Lung (tissue), 12 donors: ENCODE measurements around the gene MSLN. TPM values are rescaled to one million over a fixed set of nuclear protein-coding genes. Genes with fewer than 3 reads are reported as not detected.

Source experiments
- ATAC-seq: fragments of 200-7000 bp; cut with Tn5 transposase; one replicate; pipeline ENCODE4 v1.9.1; 2020; ENCODE audit warnings: moderate number of reproducible peaks; ENCODE audit not compliant: insufficient read depth, low FRiP score
- DNase-seq, 3 donors: peaks; one replicate each; pipeline ENCODE4 v3.0.0-alpha.2; 2013 to 2017
- H3K27ac ChIP-seq, 2 donors: one replicate each; pipeline ENCODE4 v1.5.1; 2013; ENCODE audit warnings: mild to moderate bottlenecking in 2 of 2, moderate library complexity in 2 of 2, control low read depth in 1 of 2, inconsistent platforms in 1 of 2, low read depth in 1 of 2, low read length in 1 of 2
- H3K27me3 ChIP-seq, 3 donors: one replicate each; pipeline ENCODE4 v1.5.1; 2013; ENCODE audit warnings: low read length in 2 of 3; ENCODE audit not compliant: control insufficient read depth in 3 of 3, insufficient read depth in 3 of 3
- H3K36me3 ChIP-seq, 4 donors: one replicate each; pipeline ENCODE4 v1.5.1; 2013; ENCODE audit warnings: low read length in 4 of 4, mild to moderate bottlenecking in 1 of 4, moderate library complexity in 1 of 4; ENCODE audit not compliant: control insufficient read depth in 4 of 4, insufficient read depth in 4 of 4
- H3K4me1 ChIP-seq, 5 donors: one replicate each; pipeline ENCODE4 v1.5.1; 2013; ENCODE audit warnings: low read length in 5 of 5, mild to moderate bottlenecking in 2 of 5, moderate library complexity in 1 of 5; ENCODE audit not compliant: control insufficient read depth in 5 of 5, insufficient read depth in 5 of 5
- H3K4me3 ChIP-seq: one replicate; pipeline ENCODE4 v1.5.1; 2013; ENCODE audit warnings: mild to moderate bottlenecking, control low read depth, moderate library complexity
- H3K9ac ChIP-seq, 2 donors: one replicate each; pipeline ENCODE4 v1.5.1; 2013; ENCODE audit warnings: low read length in 2 of 2, control low read depth in 1 of 2; ENCODE audit not compliant: insufficient read depth in 1 of 2
- H3K9me3 ChIP-seq, 4 donors: one replicate each; pipeline ENCODE4 v1.5.1; 2013; ENCODE audit warnings: low read length in 3 of 4, mild to moderate bottlenecking in 1 of 4, moderate library complexity in 1 of 4; ENCODE audit not compliant: control insufficient read depth in 4 of 4, insufficient read depth in 3 of 4
- CTCF ChIP-seq: IDR thresholded peaks from 2 replicates; pipeline ENCODE4 v1.5.1; 2012; ENCODE audit warnings: mild to moderate bottlenecking; ENCODE audit errors: control extremely low read depth, extremely low read depth
- WGBS, 2 donors: extraction: QIAGEN DNeasy Blood & Tissue Kit; methylation state at CpG; one replicate each; pipeline ENCODE4 v1.1.7; 2013; 5-methylcytosine and 5-hydroxymethylcytosine counted together
- polyA plus RNA-seq, 2 donors: library from polyadenylated mRNA; stranded (reverse); fragments of 200-250 nt; gene quantifications; one replicate each; pipeline ENCODE4 v1.2.1, GENCODE V29; 2013
- total RNA-seq, 2 donors: library from RNA; depleted of rRNA in 1 of 2; stranded (reverse); fragments of >200 nt in 1 of 2; gene quantifications; one replicate each; pipeline ENCODE4 v1.2.1, GENCODE V29; 2014 to 2021
- donor health status: control.
- donor health status: control.
- donor health status: Bipolar disorder and iron deficiency.
- donor health status: healthy.
- donor health status: DM: yes; HTN: yes; CAD: no.

The MSLN gene
- total and polyA plus RNA-seq, 4 donors: 98.8 to 155 (median 120) TPM

DNA sequence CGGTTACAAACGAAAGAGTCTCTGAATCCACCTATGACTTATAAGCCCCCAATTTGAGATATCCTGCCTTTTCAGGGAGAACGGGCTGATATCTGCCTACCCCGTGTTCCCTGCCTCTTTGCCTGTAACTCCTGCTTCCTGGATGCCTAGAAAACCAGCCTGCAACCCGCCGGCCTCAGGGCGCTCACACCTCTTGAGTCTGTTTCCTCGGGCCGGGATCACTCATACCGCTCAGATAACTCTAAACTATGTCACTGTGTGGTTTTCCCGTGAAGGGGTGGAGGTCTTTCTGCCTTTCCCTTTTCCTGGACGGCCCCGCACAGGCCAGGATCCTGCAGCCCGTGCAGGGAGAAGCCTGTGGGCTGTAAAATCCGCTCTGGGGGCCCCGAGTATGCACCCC lies 17.3 kb downstream of the MSLN start:
- Histone ChIP-seq H3K27ac (no peak overlapping the region), H3K4me1 (no peaks in the 10 kb centered on the region), H3K4me3 (no peak overlapping the region), H3K27me3 (peaks cover 0 to 5% (median 0%) of the 10 kb centered on the region in 3 donors), H3K9ac (no peak overlapping the region), H3K9me3 (peaks cover 0 to 2% (median 0%) of the 10 kb centered on the region in 4 donors), H3K36me3 (no peaks in the 10 kb centered on the region)
- ATAC-seq (no peak), DNase-seq (no peak)
- TF ChIP-seq CTCF: no peak
- 15 to 22% methylated on average over 16 of the region's 16 CpGs for whole genome bisulfite sequencing, 2 donors

DNA sequence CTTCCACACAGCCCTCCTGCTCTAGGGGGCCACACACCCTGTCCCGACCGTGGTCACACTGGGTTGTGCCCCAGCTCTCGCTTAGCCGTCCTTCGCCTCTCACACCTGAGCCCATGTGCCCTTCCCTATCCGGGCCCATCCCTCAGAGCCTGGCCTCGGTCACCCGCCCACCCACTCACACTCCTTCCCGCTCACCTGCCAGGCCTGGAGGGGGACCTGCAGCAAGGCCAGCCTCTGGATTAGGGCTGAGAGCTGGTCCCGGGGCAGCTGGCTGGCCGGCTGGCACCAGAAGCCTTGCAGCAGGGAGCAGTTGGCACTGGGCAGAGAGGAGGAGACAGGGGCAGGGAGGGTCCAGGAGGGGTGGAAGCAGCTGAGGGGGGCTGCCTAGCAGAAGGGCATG lies 17.9 kb downstream of the MSLN start:
- Histone ChIP-seq H3K9ac (no peak overlapping the region), H3K36me3 (no peaks in the 10 kb centered on the region), H3K27me3 (peaks cover 0 to 5% (median 0%) of the 10 kb centered on the region in 3 donors), H3K27ac (no peak overlapping the region), H3K9me3 (peaks cover 0 to 2% (median 0%) of the 10 kb centered on the region in 4 donors), H3K4me1 (peaks cover 0 to 2% (median 0%) of the 10 kb centered on the region in 5 donors), H3K4me3 (no peak overlapping the region)
- TF ChIP-seq CTCF: no peak
- DNase-seq (no peak), ATAC-seq (no peak)
- 76 to 84% methylated on average over 11 of the region's 11 CpGs for WGBS, 2 donors

GRCh38 chr16:778909-779527 lies 18.5 kb downstream of the MSLN start:
- DNase-seq: no peak
- no peak for TF ChIP-seq CTCF
- 79 to 87% methylated on average over 6 of the region's 6 CpGs for WGBS, 2 donors
- Histone ChIP-seq H3K27me3 (peaks cover 0 to 5% (median 0%) of the 10 kb centered on the region in 3 donors), H3K27ac (no peak overlapping the region), H3K9me3 (peaks cover 0 to 2% (median 0%) of the 10 kb centered on the region in 4 donors), H3K36me3 (no peaks in the 10 kb centered on the region), H3K4me1 (peaks cover 0 to 5% (median 0%) of the 10 kb centered on the region in 5 donors), H3K4me3 (no peak overlapping the region), H3K9ac (no peak overlapping the region)
- ATAC-seq: no peak
